ENCODE data around the gene GCH1.

DNA sequence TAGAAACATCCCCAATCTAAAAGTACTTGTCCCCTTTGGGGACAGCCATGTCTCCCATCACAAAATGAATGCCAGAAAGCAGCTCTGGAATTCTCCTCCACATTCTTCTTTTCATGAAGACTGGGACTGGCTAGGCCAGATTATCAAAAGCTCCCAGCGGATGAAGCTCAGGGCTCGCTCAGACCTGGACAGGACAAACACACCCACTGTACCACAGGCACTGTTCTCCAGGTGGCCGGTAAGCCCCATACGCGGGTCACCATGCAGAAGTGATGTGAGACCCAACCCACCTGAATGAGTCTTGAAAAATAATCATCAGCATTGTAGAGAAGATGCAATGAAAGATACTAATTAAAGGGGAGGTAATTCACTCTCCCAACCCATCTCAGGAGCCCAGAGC lies 85.1 kb downstream of the GCH1 start:
- TF ChIP-seq ZNF274 (IDR thresholded peaks at IDR 0.05; ENCODE audit: low read depth, low read length) (no peak), SUZ12 (IDR thresholded peaks at IDR 0.05; ENCODE audit: extremely low read depth, insufficient read depth, insufficient read length) (no peak)

All from NT2/D1 (cell line).